Colonic mucosa (tissue), 4 donors: Measurements from ENCODE around the gene TP53TG3F. TPM values are rescaled to one million over a fixed set of nuclear protein-coding genes. Genes with fewer than 3 reads are reported as not detected.
"Not testable (repeated sequence)": the region's sequence is repeated elsewhere in the genome, so short reads cannot be mapped to it uniquely, and the experiment has no call there.

Experiments used
- DNase-seq: peaks from one replicate; pipeline ENCODE4 v3.0.0-alpha.2; 2020
- H3K27ac ChIP-seq: fragments of 200-600 bp; one replicate; pipeline ENCODE4 v1.8.0; 2021
- H3K27me3 ChIP-seq: fragments of 200-600 bp; one replicate; pipeline ENCODE4 v1.8.0; 2021
- H3K36me3 ChIP-seq: fragments of 200-600 bp; one replicate; pipeline ENCODE4 v1.8.0; 2021
- H3K4me1 ChIP-seq: fragments of 200-600 bp; one replicate; pipeline ENCODE4 v1.8.0; 2021; ENCODE audit warnings: mild to moderate bottlenecking
- H3K4me3 ChIP-seq: fragments of 200-600 bp; one replicate; pipeline ENCODE4 v1.8.0; 2021
- H3K9ac ChIP-seq, 2 donors: one replicate each; pipeline ENCODE4 v1.7.0; 2013; ENCODE audit warnings: control low read depth in 2 of 2, low read depth in 2 of 2, low read length in 2 of 2
- H3K9me3 ChIP-seq: fragments of 200-600 bp; one replicate; pipeline ENCODE4 v1.8.0; 2021
- intact Hi-C: fragments of 100-400 bp; cut with DNase I; formaldehyde crosslinking; loops from one replicate; pipeline ENCODE4 v1.14.1; 2022
- total RNA-seq, 2 donors: library from RNA; stranded (reverse); fragmentation: NEBNext Ultra II Directional in 1 of 2; extraction: Animal tissue kit (Norgen Biotek cat#: 25700) in 1 of 2; gene quantifications; one replicate each; pipeline ENCODE4 v1.2.1, GENCODE V29; 2021
- donor health status: healthy.
- donor health status: DM: no; HTN: no; CAD: no.
- donor health status: DM: no; HTN: no; CAD: no.

The TP53TG3F gene, protein sequence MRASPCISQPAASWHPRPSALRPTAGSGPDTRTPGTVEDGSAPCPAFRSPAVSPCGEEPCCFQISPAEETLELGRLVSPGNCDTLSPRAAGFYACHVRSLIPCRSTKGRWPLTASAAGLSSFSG
- total RNA-seq, result not detected

DNA sequence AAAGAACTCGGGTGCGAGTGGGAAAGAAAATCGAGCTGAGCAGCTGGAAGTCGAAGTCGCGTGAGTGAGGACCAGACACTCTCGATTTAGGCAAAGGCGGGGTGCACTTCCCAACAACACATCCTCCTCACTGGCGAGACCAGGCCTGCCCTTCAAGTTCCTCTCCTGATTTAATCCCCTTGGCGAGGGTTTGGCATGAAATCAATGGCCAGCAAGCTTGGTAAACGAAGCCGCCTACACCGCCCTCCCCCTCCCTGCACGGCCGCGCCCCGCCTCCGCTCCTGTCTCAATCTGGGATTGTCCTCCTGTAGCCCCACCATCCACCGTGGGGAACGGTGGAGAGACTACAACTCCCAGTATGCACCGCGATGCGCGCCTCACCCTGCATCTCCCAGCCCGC lies at the start of gene TP53TG3F:
Gene TP53TG3F, plus strand, starts transcription at position 301 of the 400 bp plus-strand sequence. Its CDS starts 68 bp downstream, at position 369.
- H3K4me3 ChIP-seq, H3K4me1 ChIP-seq, H3K9ac ChIP-seq, H3K27ac ChIP-seq, H3K9me3 ChIP-seq, H3K27me3 ChIP-seq, intact Hi-C loops, H3K36me3 ChIP-seq, DNase-seq: not testable (repeated sequence)

DNA sequence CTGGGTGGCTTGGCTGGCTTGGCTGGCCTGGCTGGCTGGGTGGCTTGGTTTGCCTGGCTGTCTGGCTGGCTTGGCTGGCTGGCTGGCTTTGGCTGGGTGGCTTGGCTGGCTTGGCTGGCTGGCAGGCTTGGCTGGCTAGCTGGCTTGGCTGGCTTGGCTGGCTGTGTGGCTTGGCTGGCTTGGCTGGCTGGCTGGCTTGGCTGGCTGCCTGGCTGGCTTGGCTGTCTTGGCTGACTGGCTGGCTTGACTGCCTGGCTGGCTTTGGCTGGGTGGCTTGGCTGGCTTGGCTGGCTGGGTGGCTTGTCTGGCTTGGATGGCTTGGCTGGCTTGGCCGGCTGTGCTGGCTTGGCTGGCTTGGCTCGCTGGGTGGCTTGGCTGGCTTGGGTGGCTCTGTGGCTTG lies 32.2 kb downstream of the TP53TG3F start:
- H3K9me3 ChIP-seq, DNase-seq, H3K36me3 ChIP-seq, H3K27me3 ChIP-seq, intact Hi-C loops, H3K4me1 ChIP-seq, H3K9ac ChIP-seq, H3K4me3 ChIP-seq, H3K27ac ChIP-seq: not testable (repeated sequence)

DNA sequence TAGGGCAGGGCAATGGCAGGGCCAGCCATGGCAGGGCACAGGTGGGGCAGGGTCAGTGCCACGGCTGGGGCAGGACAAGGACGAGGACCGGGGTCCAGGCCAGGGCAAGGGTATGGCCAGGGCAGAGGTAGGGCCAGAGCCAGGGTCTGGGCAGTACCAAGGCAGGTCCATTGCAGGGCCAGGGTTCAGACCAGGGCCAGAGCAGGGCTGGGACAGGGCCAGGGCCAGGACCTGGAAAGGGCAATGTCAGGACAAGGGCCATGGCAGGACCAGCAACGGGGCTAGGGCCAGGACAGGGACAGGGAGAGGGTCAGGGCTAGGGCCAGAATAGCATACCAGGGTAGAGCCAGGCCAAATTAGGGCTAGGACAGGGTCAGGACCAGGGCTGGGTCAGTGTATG lies 47.8 kb downstream of the TP53TG3F start:
- H3K27ac ChIP-seq, H3K36me3 ChIP-seq, H3K9me3 ChIP-seq, H3K9ac ChIP-seq, H3K4me1 ChIP-seq, H3K4me3 ChIP-seq, H3K27me3 ChIP-seq, DNase-seq, intact Hi-C loops: not testable (repeated sequence)

DNA sequence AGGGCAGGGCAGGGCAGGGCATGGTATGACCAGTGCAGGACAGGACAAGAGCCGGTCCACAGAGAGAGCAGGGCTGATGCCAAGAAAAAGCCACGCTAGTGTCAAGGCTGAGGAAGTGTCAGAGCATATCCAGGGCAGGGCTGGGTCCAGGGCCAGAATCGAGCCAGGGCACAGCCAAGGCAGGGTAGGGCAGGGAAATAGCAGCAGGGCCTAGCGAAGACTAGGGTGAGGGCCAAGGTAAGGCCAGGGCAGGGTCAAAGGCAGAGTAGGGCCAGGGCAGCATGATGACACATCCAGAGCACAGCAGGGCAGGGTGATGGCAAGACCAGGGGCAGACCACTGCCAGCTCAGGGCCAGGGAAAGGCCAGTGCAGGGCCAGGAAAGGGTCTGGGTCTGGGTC lies 49.7 kb downstream of the TP53TG3F start:
- intact Hi-C loops, H3K9me3 ChIP-seq, H3K27ac ChIP-seq, H3K4me1 ChIP-seq, H3K9ac ChIP-seq, H3K36me3 ChIP-seq, H3K27me3 ChIP-seq, H3K4me3 ChIP-seq, DNase-seq: not testable (repeated sequence)

DNA sequence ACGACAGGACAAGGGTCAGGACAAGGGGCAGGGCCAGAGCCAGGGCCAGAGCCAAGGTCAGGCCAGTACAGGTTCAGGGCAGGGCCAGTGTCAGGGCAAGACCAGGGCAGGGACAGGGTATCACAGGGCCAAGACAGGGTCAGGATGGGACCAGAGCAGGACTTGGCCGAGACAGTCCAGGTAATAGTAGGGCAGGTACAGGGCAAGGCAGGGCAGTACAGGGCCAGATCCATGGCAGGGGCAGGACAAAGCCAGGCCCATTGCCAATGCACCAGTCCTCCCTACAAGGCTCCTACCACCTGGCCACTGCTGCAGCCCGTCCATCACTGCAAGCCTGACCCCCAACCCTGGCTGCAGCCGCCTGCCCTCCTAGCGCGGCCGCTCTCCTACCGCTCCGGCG lies 50.5 kb downstream of the TP53TG3F start:
- H3K27ac ChIP-seq, H3K36me3 ChIP-seq, H3K9ac ChIP-seq, H3K9me3 ChIP-seq, H3K4me1 ChIP-seq, DNase-seq, intact Hi-C loops, H3K27me3 ChIP-seq, H3K4me3 ChIP-seq: not testable (repeated sequence)

Other genes with a start within 250 kb of the TP53TG3F start
- gene TP53TG3E, start 155.3 kb upstream of the TP53TG3F start, total RNA-seq, result not detected
- not detected for gene TP53TG3B, start 98.8 kb upstream of the TP53TG3F start, total RNA-seq